AG09309 (cell line): Measurements from ENCODE around the gene SLC1A4.
"Not testable (repeated sequence)": the region's sequence is repeated elsewhere in the genome, so short reads cannot be mapped to it uniquely, and the experiment has no call there.

Experiments used
- DNase-seq: peaks from one replicate; pipeline ENCODE4 v3.0.0-alpha.2; 2010; ENCODE audit warnings: low read depth
- H3K4me3 ChIP-seq: 2 replicates; pipeline ENCODE4 v1.5.1; 2011; ENCODE audit warnings: mild to moderate bottlenecking, low read depth, low read length, moderate library complexity; ENCODE audit not compliant: control insufficient read depth
- TF ChIP-seq, protein P1 (sequence below): IDR thresholded peaks from 2 replicates; pipeline ENCODE4 v1.5.1; 2011; ENCODE audit warnings: mild to moderate bottlenecking, low read depth, low read length, inconsistent platforms; ENCODE audit not compliant: insufficient read depth, control insufficient read depth; ENCODE audit errors: missing control alignments

The SLC1A4 gene

GRCh38 chr2:65018141-65018582 lies 29.0 kb downstream of the SLC1A4 start:
- DNase-seq, result no peak
- TF ChIP-seq, protein P1, sequence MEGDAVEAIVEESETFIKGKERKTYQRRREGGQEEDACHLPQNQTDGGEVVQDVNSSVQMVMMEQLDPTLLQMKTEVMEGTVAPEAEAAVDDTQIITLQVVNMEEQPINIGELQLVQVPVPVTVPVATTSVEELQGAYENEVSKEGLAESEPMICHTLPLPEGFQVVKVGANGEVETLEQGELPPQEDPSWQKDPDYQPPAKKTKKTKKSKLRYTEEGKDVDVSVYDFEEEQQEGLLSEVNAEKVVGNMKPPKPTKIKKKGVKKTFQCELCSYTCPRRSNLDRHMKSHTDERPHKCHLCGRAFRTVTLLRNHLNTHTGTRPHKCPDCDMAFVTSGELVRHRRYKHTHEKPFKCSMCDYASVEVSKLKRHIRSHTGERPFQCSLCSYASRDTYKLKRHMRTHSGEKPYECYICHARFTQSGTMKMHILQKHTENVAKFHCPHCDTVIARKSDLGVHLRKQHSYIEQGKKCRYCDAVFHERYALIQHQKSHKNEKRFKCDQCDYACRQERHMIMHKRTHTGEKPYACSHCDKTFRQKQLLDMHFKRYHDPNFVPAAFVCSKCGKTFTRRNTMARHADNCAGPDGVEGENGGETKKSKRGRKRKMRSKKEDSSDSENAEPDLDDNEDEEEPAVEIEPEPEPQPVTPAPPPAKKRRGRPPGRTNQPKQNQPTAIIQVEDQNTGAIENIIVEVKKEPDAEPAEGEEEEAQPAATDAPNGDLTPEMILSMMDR, result no peak
- no peak overlapping the region for H3K4me3 ChIP-seq

GRCh38 chr2:65019010-65019409 lies 29.8 kb downstream of the SLC1A4 start:
- TF ChIP-seq, protein P1, result no peak
- DNase-seq, result no peak
- no peak overlapping the region for H3K4me3 ChIP-seq

DNA sequence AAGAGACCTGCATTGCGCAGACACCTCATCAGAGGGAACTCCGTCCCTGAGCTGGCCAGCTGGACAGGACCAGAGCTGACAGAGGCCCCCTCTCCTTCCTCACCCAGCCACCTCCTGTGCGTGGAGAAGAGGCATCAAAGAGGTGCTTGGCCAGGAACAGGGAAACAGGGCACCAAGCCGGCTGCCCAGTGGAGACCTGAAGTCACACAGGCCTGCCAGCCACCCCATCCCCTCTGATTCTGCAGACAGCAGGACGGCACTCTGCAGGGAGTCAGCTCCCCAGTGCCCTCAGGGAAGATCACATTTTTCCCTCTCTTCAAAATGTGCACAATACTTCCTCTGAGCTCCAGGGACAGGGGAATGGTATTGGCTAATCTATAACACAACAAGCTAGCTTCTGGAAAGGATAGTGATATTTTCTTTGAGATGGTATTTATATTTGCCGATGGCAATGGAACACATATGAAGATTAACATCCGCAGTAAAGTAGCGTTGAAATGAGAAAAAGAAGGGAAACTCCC lies 30.5 kb downstream of the SLC1A4 start:
- no peak for DNase-seq
- H3K4me3 ChIP-seq, result no peak overlapping the region
- TF ChIP-seq, protein P1, result no peak

- DNase-seq, H3K4me3 ChIP-seq: not testable (repeated sequence)
These were observed 31.1 kb downstream of the SLC1A4 start for GRCh38 chr2:65020251-65020650.

GRCh38 chr2:65020943-65021528 lies 31.8 kb downstream of the SLC1A4 start:
- H3K4me3 ChIP-seq, result no peak overlapping the region
- TF ChIP-seq, protein P1, result no peak
- no peak for DNase-seq

- no peak for DNase-seq
- H3K4me3 ChIP-seq, result no peak overlapping the region
- TF ChIP-seq, protein P1, result no peak
These were observed 32.5 kb downstream of the SLC1A4 start for GRCh38 chr2:65021709-65022108.

DNA sequence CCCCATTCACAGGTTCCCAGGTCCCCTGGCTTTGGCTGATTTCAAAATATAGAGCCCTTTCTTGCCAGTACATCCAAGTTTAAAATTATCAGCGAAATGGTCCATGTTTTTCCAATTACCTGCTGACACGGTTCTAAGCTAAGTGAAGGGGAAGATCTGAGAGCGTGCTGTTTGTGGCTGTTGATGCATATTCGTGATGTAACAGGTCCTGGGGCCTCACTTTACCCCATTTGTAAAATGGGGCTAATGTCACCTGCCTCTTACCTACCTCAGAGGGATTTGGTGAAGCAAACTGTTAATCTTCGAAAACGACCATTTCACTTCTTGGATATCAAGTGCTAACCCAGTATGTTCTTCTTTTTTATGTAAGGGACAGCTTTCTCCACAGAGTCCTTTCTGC lies 33.0 kb downstream of the SLC1A4 start:
- TF ChIP-seq, protein P1, result no peak
- no peak overlapping the region for H3K4me3 ChIP-seq
- no peak for DNase-seq
